Activated T-cell treated with anti-CD3 and anti-CD28 coated beads, Interleukin-2, amount 50 U/mL, for 72 hours (primary cell): ENCODE measurements around the gene MLF1. TPM values are rescaled to one million over a fixed set of nuclear protein-coding genes. Genes with fewer than 3 reads are reported as not detected.

Experiments used
- ATAC-seq, 2 donors: fragments of 150-1000 bp; cut with Tn5 transposase; replicated peaks in 1 of 2; 2 replicates each; pipeline ENCODE4 v1.10.0; 2021; ENCODE audit warnings: moderate library complexity in 2 of 2, mild to moderate bottlenecking in 1 of 2
- DNase-seq, 2 donors: peaks; one replicate each; pipeline ENCODE4 v3.0.0; 2021 to 2022; ENCODE audit warnings: mixed read lengths in 1 of 2
- H3K27ac Mint-ChIP-seq: one replicate; pipeline ENCODE4 v1.8.0; 2022; ENCODE audit warnings: mild to moderate bottlenecking, moderate library complexity, mixed read lengths
- H3K27me3 Mint-ChIP-seq: one replicate; pipeline ENCODE4 v1.8.0; 2022; ENCODE audit warnings: low read depth, mixed read lengths
- H3K36me3 Mint-ChIP-seq, 2 donors: one replicate each; pipeline ENCODE4 v1.8.0; 2022; ENCODE audit warnings: mixed read lengths in 2 of 2, mild to moderate bottlenecking in 1 of 2; ENCODE audit not compliant: insufficient read depth in 2 of 2
- H3K4me1 Mint-ChIP-seq: one replicate; pipeline ENCODE4 v1.8.0; 2022; ENCODE audit warnings: low read depth, mixed read lengths
- H3K4me3 Mint-ChIP-seq, 2 donors: one replicate each; pipeline ENCODE4 v1.8.0; 2022; ENCODE audit warnings: mild to moderate bottlenecking in 2 of 2, mixed read lengths in 2 of 2, moderate library complexity in 2 of 2
- H3K9me3 Mint-ChIP-seq, 2 donors: one replicate each; pipeline ENCODE4 v1.8.0; 2022; ENCODE audit warnings: mixed read lengths in 2 of 2
- total RNA-seq, 2 donors: library from RNA; stranded (reverse); gene quantifications; one replicate each; pipeline ENCODE4 v1.2.3, GENCODE V29; 2022

MLF1 gene
- total RNA-seq, 2 donors from 2014 or later: 2.9 to 3.6 TPM

GRCh38 chr3:158560979-158561378 lies 10.0 kb upstream of the MLF1 start:
- no peak for ATAC-seq
- no peak for DNase-seq
- no peak overlapping the region for H3K27ac Mint-ChIP-seq
- peaks cover 15% of the 10 kb centered on the region for H3K27me3 Mint-ChIP-seq
- peaks cover 0 to 5% of the 10 kb centered on the region in 2 donors for H3K36me3 Mint-ChIP-seq
- peaks cover 9% of the 10 kb centered on the region for H3K4me1 Mint-ChIP-seq
- no peak overlapping the region for H3K4me3 Mint-ChIP-seq
- peaks cover 6 to 9% of the 10 kb centered on the region in 2 donors for H3K9me3 Mint-ChIP-seq

GRCh38 chr3:158562674-158563073 lies 8.3 kb upstream of the MLF1 start:
- Mint-ChIP-seq H3K27me3 (peaks cover 23% of the 10 kb centered on the region), H3K4me1 (peaks cover 9% of the 10 kb centered on the region), H3K4me3 (no peak overlapping the region), H3K9me3 (peaks cover 5 to 9% of the 10 kb centered on the region in 2 donors), H3K36me3 (peaks cover 0 to 5% of the 10 kb centered on the region in 2 donors), H3K27ac (no peak overlapping the region)
- DNase-seq (no peak), ATAC-seq (no peak)

GRCh38 chr3:158563076-158563475 lies 7.9 kb upstream of the MLF1 start:
- H3K36me3 Mint-ChIP-seq: peaks cover 0 to 5% of the 10 kb centered on the region in 2 donors
- peaks cover 5 to 9% of the 10 kb centered on the region in 2 donors for H3K9me3 Mint-ChIP-seq
- H3K4me1 Mint-ChIP-seq: peaks cover 9% of the 10 kb centered on the region
- H3K4me3 Mint-ChIP-seq: no peak overlapping the region
- no peak overlapping the region for H3K27ac Mint-ChIP-seq
- DNase-seq: no peak
- no peak for ATAC-seq
- H3K27me3 Mint-ChIP-seq: peaks cover 27% of the 10 kb centered on the region

GRCh38 chr3:158565076-158565475 lies 5.9 kb upstream of the MLF1 start:
- Mint-ChIP-seq H3K27ac (no peak overlapping the region), H3K9me3 (peaks cover 5 to 6% of the 10 kb centered on the region in 2 donors), H3K36me3 (peaks cover 0 to 3% of the 10 kb centered on the region in 2 donors), H3K4me3 (no peak overlapping the region), H3K4me1 (no peaks in the 10 kb centered on the region), H3K27me3 (peaks cover 38% of the 10 kb centered on the region)
- no peak for ATAC-seq
- no peak for DNase-seq

GRCh38 chr3:158568784-158569183 lies 2.2 kb upstream of the MLF1 start:
- Mint-ChIP-seq H3K4me1 (peaks cover 13% of the 10 kb centered on the region), H3K36me3 (peaks cover 5 to 6% of the 10 kb centered on the region in 2 donors), H3K27ac (no peak overlapping the region), H3K9me3 (peaks cover 5 to 7% of the 10 kb centered on the region in 2 donors), H3K4me3 (no peak overlapping the region), H3K27me3 (peaks cover 56% of the 10 kb centered on the region)
- ATAC-seq: no peak
- no peak for DNase-seq

- Mint-ChIP-seq H3K27me3 (peaks cover 56% of the 10 kb centered on the region), H3K27ac (no peak overlapping the region), H3K4me1 (peaks cover 13% of the 10 kb centered on the region), H3K9me3 (peaks cover 5 to 7% of the 10 kb centered on the region in 2 donors), H3K36me3 (peaks cover 5 to 6% of the 10 kb centered on the region in 2 donors), H3K4me3 (no peak overlapping the region)
- ATAC-seq (no peak), DNase-seq (no peak)
These were observed 1.2 kb upstream of the MLF1 start for GRCh38 chr3:158569794-158570193.

GRCh38 chr3:158571969-158572765 lies 1.2 kb downstream of the MLF1 start:
- peaks cover 0 to 1% of the 10 kb centered on the region in 2 donors for H3K9me3 Mint-ChIP-seq
- H3K36me3 Mint-ChIP-seq: peaks cover 3 to 5% of the 10 kb centered on the region in 2 donors
- peaks cover 13% of the 10 kb centered on the region for H3K4me1 Mint-ChIP-seq
- no peak for ATAC-seq
- H3K27me3 Mint-ChIP-seq: peaks cover 46% of the 10 kb centered on the region
- H3K27ac Mint-ChIP-seq: no peak overlapping the region
- no peak for DNase-seq
- peak overlapping the region in 1 of 2 donors; percentile 29 for H3K4me3 Mint-ChIP-seq

- H3K4me1 Mint-ChIP-seq: peaks cover 13% of the 10 kb centered on the region
- H3K36me3 Mint-ChIP-seq: peaks cover 3 to 5% of the 10 kb centered on the region in 2 donors
- no peak for ATAC-seq
- H3K4me3 Mint-ChIP-seq: no peak overlapping the region
- H3K27ac Mint-ChIP-seq: no peak overlapping the region
- H3K9me3 Mint-ChIP-seq: peaks cover 0 to 1% of the 10 kb centered on the region in 2 donors
- no peak for DNase-seq
- peaks cover 44% of the 10 kb centered on the region for H3K27me3 Mint-ChIP-seq
These were observed 1.7 kb downstream of the MLF1 start for GRCh38 chr3:158572766-158573060.

- Mint-ChIP-seq H3K27me3 (peaks cover 34% of the 10 kb centered on the region), H3K4me3 (no peak overlapping the region), H3K9me3 (peaks cover 0 to 1% of the 10 kb centered on the region in 2 donors), H3K27ac (no peak overlapping the region), H3K36me3 (peaks cover 3 to 5% of the 10 kb centered on the region in 2 donors), H3K4me1 (peaks cover 13% of the 10 kb centered on the region)
- ATAC-seq: no peak
- DNase-seq: no peak
These were observed 2.7 kb downstream of the MLF1 start for GRCh38 chr3:158573714-158574113.

- peaks cover 13% of the 10 kb centered on the region for H3K4me1 Mint-ChIP-seq
- DNase-seq (no peak), ATAC-seq (no peak)
- peaks cover 25% of the 10 kb centered on the region for H3K27me3 Mint-ChIP-seq
- H3K4me3 Mint-ChIP-seq: no peak overlapping the region
- H3K9me3 Mint-ChIP-seq: peaks cover 0 to 1% of the 10 kb centered on the region in 2 donors
- peaks cover 3 to 5% of the 10 kb centered on the region in 2 donors for H3K36me3 Mint-ChIP-seq
- H3K27ac Mint-ChIP-seq: no peak overlapping the region
These were observed 3.7 kb downstream of the MLF1 start for GRCh38 chr3:158574646-158575045.

- Mint-ChIP-seq H3K4me1 (no peaks in the 10 kb centered on the region), H3K9me3 (peaks cover 0 to 2% of the 10 kb centered on the region in 2 donors), H3K27ac (no peak overlapping the region), H3K36me3 (no peaks in the 10 kb centered on the region), H3K27me3 (peaks cover 13% of the 10 kb centered on the region), H3K4me3 (no peak overlapping the region)
- ATAC-seq: no peak
- no peak for DNase-seq
These were observed 19.2 kb downstream of the MLF1 start for GRCh38 chr3:158590223-158590622.

- Mint-ChIP-seq H3K4me1 (no peaks in the 10 kb centered on the region), H3K36me3 (no peaks in the 10 kb centered on the region), H3K27me3 (no peaks in the 10 kb centered on the region), H3K27ac (no peak overlapping the region), H3K4me3 (no peak overlapping the region), H3K9me3 (no peaks in the 10 kb centered on the region)
- ATAC-seq (no peak), DNase-seq (no peak)
These were observed 29.8 kb downstream of the MLF1 start for GRCh38 chr3:158600787-158601186.

GRCh38 chr3:158602227-158602626 lies 31.2 kb downstream of the MLF1 start:
- no peaks in the 10 kb centered on the region for H3K27me3 Mint-ChIP-seq
- ATAC-seq (no peak), DNase-seq (no peak)
- H3K36me3 Mint-ChIP-seq: no peaks in the 10 kb centered on the region
- no peaks in the 10 kb centered on the region for H3K9me3 Mint-ChIP-seq
- no peaks in the 10 kb centered on the region for H3K4me1 Mint-ChIP-seq
- no peak overlapping the region for H3K27ac Mint-ChIP-seq
- no peak overlapping the region for H3K4me3 Mint-ChIP-seq
